ENCODE results near the gene UBE3A.
"Not testable (repeated sequence)": the region's sequence is repeated elsewhere in the genome, so short reads cannot be mapped to it uniquely, and the experiment has no call there.

Gene UBE3A

DNA sequence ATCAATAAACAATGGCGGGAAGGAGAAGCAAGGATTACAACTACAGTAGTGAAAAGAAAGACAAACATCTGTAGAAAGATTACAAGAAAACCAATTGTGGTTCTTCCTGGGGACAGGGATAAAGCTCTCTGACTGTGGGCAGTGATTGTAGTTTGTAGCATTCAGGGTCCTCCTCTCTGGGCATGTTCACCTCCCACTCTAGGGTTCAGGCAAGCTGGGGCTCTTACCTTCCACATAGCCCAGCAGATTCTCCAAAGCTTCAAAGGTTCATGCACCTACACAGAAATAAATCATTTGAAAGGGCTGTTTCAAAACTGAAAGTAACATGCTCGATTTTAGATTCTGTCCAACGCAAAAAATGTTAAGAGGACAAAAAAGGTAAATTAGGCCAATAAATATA lies 17.4 kb upstream of the UBE3A start:
- TF ChIP-seq, protein P1, sequence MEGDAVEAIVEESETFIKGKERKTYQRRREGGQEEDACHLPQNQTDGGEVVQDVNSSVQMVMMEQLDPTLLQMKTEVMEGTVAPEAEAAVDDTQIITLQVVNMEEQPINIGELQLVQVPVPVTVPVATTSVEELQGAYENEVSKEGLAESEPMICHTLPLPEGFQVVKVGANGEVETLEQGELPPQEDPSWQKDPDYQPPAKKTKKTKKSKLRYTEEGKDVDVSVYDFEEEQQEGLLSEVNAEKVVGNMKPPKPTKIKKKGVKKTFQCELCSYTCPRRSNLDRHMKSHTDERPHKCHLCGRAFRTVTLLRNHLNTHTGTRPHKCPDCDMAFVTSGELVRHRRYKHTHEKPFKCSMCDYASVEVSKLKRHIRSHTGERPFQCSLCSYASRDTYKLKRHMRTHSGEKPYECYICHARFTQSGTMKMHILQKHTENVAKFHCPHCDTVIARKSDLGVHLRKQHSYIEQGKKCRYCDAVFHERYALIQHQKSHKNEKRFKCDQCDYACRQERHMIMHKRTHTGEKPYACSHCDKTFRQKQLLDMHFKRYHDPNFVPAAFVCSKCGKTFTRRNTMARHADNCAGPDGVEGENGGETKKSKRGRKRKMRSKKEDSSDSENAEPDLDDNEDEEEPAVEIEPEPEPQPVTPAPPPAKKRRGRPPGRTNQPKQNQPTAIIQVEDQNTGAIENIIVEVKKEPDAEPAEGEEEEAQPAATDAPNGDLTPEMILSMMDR (IDR thresholded peaks at IDR 0.05; ENCODE audit: control insufficient read depth, insufficient read depth, low read depth, low read length, missing control alignments) = no peak
- no peak for DNase-seq (ENCODE audit: low read depth)
- H3K4me3 ChIP-seq (ENCODE audit: control insufficient read depth, low read depth, low read length) = no peak overlapping the region

DNA sequence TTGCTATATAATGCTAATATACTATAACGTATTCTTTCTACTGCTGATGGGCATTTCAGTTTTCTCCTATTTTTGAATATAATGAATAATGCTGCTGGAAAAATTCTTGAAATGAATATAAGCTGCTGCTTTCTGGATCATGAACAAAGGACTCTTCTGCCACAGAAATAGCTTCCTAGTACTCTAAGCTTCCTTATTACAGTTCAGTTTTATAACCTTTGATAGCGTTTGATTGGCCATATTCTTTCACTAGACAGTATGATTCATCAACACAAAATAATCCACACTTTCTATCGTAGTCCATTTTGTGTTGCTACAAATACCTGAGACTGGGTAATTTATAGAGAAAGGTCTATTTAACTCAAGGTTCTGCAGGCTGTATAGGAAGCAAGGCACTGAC lies 16.4 kb upstream of the UBE3A start:
- H3K4me3 ChIP-seq (ENCODE audit: control insufficient read depth, low read depth, low read length) = no peak overlapping the region
- TF ChIP-seq, protein P1 (IDR thresholded peaks at IDR 0.05; ENCODE audit: control insufficient read depth, insufficient read depth, low read depth, low read length, missing control alignments) = no peak
- DNase-seq (ENCODE audit: low read depth) = no peak

DNA sequence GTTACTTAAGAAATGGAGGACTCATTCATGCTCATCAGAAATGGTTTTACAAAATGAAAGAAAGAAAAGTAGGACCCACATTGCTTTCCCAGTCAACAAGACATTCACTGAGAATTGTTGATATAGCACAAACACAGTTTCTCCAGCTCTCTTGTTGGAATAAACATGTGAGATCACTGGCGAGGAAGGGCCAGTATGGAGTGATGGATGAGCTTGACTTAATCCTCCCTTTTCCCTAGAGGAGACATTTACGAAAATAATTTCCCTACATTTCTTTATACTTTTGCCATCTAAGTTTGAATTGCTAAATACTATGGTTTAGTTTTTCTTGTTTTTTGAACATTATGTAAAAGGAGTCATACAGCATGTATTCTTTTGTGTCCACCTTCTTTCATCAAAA lies 15.9 kb upstream of the UBE3A start:
- no peak overlapping the region for H3K4me3 ChIP-seq (ENCODE audit: control insufficient read depth, low read depth, low read length)
- TF ChIP-seq, protein P1 (IDR thresholded peaks at IDR 0.05; ENCODE audit: control insufficient read depth, insufficient read depth, low read depth, low read length, missing control alignments) = no peak
- DNase-seq (ENCODE audit: low read depth) = no peak

DNA sequence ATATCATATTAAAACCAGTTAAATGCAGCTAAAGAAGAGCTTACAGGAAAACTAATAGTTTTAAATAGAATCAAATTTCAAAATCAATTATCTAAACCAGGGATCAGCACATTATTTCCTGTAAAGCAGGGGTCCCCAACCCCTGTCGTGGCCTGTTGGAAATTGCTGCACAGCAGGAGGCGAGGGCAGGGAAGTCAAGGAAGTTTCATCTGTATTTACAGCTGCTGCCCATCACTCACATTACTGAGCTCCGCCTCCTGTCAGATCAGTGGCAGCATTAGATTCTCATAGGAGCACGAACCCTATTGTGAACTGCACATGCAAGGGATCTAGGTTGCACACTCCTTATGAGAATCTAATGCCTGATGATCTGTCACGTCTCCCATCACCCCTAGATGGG lies 14.4 kb upstream of the UBE3A start:
- DNase-seq (ENCODE audit: low read depth) = not testable (repeated sequence)

DNA sequence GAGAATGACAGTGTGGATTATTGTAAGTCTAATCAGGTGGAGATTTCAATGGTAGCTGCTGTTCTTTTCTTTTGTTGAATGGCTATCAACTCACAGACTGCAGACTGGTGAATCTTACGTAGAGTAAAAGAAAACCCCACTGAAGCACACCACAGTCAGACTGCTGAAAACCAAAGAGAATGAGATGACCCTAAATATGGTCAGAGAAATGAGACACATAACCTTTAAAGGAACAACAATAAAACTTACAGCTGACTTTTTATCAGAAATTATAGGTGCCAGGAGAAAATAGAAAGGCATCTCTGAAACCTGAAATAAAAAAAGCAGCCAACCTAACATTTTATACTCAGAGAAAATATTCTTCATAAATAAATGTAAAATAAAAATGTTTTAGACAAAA lies 12.7 kb upstream of the UBE3A start:
- TF ChIP-seq, protein P1 (IDR thresholded peaks at IDR 0.05; ENCODE audit: control insufficient read depth, insufficient read depth, low read depth, low read length, missing control alignments) = no peak
- no peak overlapping the region for H3K4me3 ChIP-seq (ENCODE audit: control insufficient read depth, low read depth, low read length)
- DNase-seq (ENCODE audit: low read depth) = no peak

More for the DNA sequence above, 14.4 kb upstream of the UBE3A start:
- not testable (repeated sequence) for H3K4me3 ChIP-seq (ENCODE audit: control insufficient read depth, low read depth, low read length)

DNA sequence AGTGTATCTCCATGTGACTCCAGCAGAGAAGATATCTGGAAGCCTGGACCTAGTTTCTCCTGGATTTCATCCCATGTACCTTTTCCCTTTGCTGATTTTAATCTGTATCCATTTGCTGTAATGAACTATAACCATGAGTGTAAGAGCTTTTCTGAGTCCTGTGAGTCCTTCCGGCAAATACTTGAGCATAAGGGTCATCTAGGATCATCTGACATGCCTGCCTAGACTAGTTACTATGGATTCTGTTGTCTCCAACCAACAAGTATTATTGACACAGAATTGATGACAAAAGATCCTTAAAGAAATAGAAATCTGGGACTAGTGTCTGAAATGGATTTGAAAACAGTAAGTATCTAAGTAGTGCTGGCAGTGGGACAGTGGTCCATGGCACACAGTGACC lies 11.3 kb upstream of the UBE3A start:
- no peak for DNase-seq (ENCODE audit: low read depth)
- TF ChIP-seq, protein P1 (IDR thresholded peaks at IDR 0.05; ENCODE audit: control insufficient read depth, insufficient read depth, low read depth, low read length, missing control alignments) = no peak
- H3K4me3 ChIP-seq (ENCODE audit: control insufficient read depth, low read depth, low read length) = no peak overlapping the region

DNA sequence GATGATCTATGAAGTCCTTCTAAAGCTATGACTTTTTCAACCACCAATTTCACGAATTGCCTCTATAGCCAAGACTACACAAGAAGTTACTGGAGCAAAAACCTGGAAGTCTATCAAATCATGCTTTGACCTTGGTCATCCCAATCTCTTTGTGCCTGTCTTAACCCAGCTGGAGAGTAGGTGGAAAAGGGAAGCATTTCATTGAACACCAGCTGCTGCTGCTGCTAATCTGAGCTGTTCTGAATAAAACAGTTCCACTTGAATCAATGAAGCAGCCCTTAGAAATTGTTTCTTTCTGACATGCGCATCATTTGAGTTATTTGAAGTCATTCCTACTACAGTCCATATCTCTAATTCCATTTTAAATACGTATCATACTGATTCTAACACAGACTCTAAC lies 7.3 kb upstream of the UBE3A start:
- TF ChIP-seq, protein P1 (IDR thresholded peaks at IDR 0.05; ENCODE audit: control insufficient read depth, insufficient read depth, low read depth, low read length, missing control alignments) = no peak
- DNase-seq (ENCODE audit: low read depth) = no peak
- no peak overlapping the region for H3K4me3 ChIP-seq (ENCODE audit: control insufficient read depth, low read depth, low read length)

All from AG09309 (cell line).